Measurements from ENCODE around the gene DDX31.
"Not testable (repeated sequence)": the region's sequence is repeated elsewhere in the genome, so short reads cannot be mapped to it uniquely, and the experiment has no call there.

The DDX31 gene

DNA sequence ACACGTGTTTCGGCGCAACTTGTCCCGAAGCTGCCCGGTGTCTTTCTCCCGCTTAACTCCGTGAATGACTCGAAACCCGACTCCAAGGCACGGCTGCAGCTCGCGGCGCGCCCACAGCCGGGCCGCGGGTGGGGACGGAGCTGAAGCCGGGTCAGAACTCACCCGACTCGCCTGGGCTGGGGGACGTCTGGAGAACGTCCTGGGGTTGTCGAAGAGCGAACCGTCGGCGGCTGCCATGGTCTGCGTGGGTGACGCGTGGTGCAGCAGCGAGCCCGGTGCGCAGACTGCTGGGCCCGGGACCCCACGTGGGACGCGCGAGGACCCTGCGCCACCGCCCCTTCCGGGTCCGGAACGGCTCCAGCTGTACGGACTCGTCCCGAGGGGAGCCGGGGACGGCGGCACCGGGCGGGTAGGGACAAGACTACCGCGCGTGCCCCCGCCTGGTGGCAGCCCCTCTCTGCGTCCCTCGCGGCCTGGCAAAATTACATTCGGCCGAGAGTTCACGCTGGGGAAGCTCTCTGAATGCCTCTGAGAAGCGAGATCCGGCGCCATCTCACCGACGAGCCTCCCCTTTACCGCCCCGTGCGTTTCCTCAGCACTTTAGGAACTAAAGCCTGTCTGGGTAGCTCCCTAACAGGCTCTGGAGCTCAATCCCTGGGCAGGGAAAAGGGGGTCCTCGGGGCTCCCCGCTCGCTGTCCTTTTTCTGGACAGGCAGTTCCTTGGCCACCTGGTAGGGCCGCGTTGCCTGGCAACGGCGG lies at the start of gene DDX31:
Gene DDX31, minus strand, starts transcription at position 286 of the 759 bp plus-strand sequence. Its CDS starts 49 bp downstream, at position 237.
- in situ Hi-C loops (cut with MboI; ENCODE audit: low sequenced_read_pairs), result no loop called here

- in situ Hi-C loops (cut with MboI; ENCODE audit: low sequenced_read_pairs), result not testable (repeated sequence)
These were observed 48.7 kb upstream of the DDX31 start for GRCh38 chr9:132718381-132718928.

DNA sequence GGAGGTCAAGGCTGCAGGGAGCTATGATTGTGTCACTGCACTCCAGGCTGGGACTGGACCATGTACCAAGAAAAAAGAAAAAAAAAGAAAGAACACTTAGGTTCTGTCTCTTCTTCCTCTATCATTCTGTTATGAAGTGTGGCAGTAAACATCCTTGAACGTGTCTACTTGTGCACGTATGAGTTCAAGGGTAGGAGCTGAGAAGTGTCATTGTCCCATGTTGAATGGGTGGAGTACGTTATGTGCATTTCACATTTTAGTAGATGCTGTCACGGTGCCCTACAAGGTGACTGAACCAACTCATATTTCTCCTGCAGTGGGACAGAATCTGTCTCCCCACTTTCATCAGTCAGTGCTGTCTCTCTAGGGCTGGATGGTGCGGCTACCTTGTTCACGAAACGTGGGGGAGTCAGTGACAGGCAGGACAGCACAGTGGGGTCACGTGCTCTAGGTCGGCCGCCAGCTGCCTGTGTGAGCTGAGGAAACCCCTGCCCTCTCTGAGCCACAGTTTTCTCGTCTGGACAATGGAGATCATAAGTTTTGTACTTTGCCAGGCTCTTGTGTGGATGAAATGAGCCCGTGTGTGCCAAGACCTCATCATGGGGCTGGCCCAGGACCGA lies 47.7 kb upstream of the DDX31 start:
- in situ Hi-C loops (cut with MboI; ENCODE audit: low sequenced_read_pairs), result no loop called here

- in situ Hi-C loops (cut with MboI; ENCODE audit: low sequenced_read_pairs), result no loop called here
These were observed 46.2 kb upstream of the DDX31 start for GRCh38 chr9:132716007-132716406.

DNA sequence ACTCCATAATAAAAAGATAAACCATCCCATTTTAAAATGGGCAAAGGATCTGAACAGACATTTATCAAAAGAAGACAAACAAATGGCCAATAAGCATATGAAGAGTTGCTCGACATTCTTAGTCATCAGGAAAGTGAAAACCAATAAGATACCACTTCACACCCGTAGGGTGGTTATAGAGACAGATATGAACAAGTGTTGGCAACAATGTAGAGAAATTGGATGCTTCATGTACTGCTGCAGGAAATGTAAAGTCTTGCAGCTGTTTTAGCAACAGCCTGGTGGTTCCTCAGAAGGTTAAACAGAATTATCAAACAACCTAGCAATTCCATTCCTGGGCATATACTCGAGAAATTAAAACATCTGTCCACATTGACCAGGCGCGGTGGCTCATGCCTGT lies 43.0 kb upstream of the DDX31 start:
- in situ Hi-C loops (cut with MboI; ENCODE audit: low sequenced_read_pairs), result no loop called here

GRCh38 chr9:132711846-132712245 lies 42.1 kb upstream of the DDX31 start:
- in situ Hi-C loops (cut with MboI; ENCODE audit: low sequenced_read_pairs), result no loop called here

DNA sequence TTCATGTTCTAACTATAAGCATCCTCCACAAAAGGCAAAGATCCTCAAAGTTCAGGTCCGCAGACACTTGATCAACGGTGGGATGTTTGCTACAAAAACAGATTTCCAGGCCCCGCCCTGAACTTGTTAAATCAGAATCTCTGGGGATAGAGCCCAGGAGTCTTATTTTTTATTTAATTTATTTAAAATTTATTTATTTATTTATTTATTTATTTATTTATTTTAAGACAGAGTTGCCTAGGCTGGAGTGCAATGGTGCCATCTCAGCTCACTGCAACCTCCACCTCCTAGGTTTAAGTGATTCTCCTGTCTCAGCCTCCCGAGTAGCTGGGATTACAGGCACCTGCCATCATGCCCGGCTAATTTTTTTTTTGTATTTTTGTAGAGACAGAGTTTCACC lies 41.4 kb upstream of the DDX31 start:
- in situ Hi-C loops (cut with MboI; ENCODE audit: low sequenced_read_pairs), result not testable (repeated sequence)

DNA sequence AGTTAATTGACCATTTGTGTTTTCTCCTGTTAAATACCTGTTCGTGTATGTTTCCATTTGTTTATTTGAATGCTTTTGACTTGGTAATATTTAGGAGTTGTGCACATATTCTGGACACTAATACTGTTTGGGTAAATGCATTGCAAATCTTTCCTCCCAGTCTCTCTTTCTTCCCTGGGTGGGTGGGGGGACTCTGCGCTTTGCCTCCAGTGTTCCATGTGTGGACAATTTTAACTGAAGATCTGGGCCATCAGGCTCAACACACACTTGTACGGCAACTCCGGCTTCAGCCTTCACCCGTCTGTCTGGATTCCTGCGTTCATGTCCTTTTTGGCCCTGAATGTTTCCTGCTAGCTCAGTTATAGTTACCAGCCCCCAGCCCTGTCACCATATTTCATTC lies 40.5 kb upstream of the DDX31 start:
- in situ Hi-C loops (cut with MboI; ENCODE audit: low sequenced_read_pairs), result no loop called here

DNA sequence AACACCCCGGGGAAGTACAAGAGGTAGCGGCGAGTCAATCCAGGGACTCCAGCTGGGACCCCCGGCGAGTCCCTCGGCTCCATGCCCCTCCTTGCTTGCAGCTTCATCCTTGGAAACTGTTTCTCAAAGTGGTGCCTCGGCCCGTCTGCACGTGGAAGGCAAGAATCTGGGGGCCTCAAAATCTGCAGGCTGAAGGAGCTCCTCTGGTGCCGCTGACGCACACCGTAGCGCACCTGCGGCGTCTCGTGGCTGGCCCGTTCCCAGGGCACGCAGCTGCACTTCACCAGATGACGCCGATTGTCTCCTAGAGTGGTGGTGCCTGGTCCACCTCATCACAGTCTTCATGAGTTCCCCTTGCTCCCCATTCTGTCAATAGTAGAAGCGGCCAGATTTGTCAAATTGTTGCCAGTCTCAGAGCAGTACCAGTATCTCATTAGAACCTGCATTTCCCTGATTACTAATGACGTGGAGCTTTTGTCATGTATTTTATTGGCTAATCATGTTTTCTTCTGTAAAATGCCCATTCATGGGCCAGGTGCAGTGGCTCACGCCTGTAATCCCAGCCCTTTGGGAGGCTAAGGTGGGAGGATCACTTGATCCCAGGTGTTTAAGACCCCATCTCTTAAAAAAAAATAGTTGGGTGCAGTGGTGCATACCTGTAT lies 39.1 kb upstream of the DDX31 start:
- in situ Hi-C loops (cut with MboI; ENCODE audit: low sequenced_read_pairs), result no loop called here

DNA sequence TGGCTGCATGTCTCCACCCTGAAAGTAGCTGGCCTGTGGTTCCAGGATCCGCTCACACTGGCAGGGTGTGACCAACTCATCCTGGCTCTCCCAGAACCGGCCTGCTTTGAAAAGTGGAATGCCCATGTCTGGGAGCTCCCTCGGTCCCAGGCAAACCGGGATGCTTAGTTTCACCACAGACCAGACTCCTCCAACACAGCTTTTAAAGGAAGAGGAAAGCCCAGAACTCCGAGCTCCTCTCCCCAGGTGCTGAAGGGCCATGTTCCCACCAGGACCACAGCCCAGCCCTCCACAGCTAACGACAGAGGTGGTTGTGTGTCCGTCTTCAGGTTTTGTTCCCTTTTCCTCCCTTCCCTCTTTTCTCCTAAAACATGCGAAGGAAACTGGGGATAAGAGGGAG lies 38.5 kb upstream of the DDX31 start:
- in situ Hi-C loops (cut with MboI; ENCODE audit: low sequenced_read_pairs), result no loop called here

GRCh38 chr9:132703336-132703735 lies 33.6 kb upstream of the DDX31 start:
- in situ Hi-C loops (cut with MboI; ENCODE audit: low sequenced_read_pairs), result no loop called here

DNA sequence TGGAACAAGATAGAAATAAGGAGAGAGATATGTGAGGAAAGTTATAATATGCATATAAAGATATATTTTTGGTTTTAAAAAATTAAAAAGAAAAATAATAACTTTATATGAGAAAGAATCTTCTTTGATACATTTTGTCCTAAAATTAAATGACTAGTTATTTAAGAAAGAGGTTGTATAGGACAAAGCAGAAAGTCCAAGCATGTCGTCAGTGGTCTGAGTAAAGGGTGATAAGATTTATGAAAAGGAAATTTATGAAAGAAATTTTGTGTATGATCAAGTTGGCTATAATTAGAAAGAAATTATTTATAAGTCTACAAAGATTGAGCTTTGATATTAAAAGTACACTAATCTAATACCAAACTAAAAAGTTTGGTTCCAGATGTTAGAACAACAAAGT lies 32.5 kb upstream of the DDX31 start:
- in situ Hi-C loops (cut with MboI; ENCODE audit: low sequenced_read_pairs), result no loop called here

DNA sequence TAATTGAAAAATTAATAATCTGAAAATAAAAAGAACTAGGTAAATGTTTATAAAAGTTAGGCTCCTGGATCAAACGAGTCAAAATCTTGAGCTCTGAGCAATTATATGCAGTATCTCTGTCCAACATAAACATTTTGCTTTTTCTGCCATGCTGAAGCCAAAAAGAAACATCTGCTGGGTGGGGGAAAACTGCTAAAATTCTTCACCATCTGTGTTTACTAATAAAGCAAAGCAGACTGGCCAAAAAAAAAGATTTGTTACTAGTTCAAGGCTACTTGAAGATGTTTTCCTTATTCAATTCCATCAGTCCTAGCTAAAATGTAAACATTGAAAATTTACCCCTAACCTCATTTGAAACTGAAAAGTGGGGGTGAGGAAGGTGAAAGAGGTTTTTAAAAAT lies 30.2 kb upstream of the DDX31 start:
- in situ Hi-C loops (cut with MboI; ENCODE audit: low sequenced_read_pairs), result no loop called here

DNA sequence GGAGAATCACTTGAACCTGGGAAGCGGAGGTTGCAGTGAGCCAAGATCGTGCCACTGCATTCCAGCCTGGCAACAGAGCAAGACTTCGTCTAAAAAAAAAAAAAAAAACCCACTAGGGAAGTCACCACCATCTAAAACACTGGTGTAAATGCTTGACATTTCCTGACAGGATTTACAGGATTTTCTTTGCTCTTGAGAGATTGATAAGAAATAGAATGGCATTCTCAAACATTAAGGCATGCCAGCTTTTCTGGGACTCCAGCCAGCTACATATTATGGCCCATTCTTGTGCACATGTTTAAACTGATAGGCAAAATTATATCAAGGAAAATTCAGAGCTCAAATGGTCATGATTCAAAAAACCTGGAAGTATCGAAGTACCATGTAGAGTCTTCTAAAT lies 29.2 kb upstream of the DDX31 start:
- in situ Hi-C loops (cut with MboI; ENCODE audit: low sequenced_read_pairs), result no loop called here

DNA sequence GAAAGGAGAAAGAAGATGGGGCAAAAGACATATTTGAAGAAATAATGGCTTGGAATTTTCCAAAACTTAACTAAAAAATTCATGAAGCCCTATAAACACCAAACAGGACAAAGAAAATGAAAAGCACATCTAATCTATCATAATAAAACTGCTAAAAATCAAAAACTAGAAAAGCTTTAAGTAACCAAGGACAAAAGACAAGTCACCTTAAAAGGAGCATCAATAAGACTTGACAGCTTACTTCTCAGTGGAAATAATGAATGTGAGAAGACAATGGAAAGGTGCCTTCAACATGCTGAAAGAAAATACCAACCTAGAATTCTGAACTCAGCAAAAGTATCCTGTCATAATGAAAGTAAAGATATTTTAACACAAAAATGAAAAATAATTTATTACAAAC lies 27.4 kb upstream of the DDX31 start:
- in situ Hi-C loops (cut with MboI; ENCODE audit: low sequenced_read_pairs), result no loop called here

- in situ Hi-C loops (cut with MboI; ENCODE audit: low sequenced_read_pairs), result no loop called here
These were observed 24.4 kb upstream of the DDX31 start for GRCh38 chr9:132694144-132694543.

DNA sequence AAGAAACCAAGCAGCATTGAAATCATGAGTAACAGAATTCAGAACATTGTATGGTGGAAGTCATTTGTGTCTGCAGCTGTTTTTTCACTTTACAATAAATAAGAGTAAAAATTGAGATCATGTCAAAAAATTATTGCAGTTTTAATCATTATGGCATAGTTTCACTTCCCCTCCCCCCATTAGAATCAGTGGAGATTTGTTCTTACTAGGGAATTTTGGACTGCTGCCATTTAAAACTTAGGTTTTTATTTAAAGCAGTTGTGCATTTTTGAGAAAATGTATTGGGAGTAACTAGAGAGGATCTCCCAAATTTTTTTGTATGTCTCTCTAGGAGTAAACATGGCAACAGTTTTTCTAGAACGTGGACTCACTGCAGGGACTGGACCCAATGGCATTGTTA lies 20.9 kb upstream of the DDX31 start:
- in situ Hi-C loops (cut with MboI; ENCODE audit: low sequenced_read_pairs), result no loop called here

DNA sequence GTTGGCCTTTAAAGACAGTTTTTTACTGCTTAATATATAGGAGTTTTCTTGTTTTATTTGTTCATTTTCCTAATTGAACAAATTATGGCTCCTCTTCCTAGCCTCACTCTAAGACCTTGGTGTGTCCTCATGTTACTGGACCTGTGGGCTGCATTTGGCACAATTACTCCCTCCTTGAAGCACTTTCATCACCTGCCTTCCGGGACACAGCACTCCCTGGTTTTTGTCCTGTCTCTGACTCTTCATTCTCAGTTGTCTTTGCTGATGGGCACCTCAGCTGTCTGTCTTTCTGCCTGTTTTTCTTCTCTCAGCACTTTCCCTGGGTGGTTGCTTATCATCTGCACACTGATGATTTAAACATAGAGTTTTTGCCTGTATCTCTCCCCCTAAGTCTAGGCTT lies 14.1 kb upstream of the DDX31 start:
- in situ Hi-C loops (cut with MboI; ENCODE audit: low sequenced_read_pairs), result no loop called here

- in situ Hi-C loops (cut with MboI; ENCODE audit: low sequenced_read_pairs), result no loop called here
These were observed 11.8 kb upstream of the DDX31 start for GRCh38 chr9:132681561-132681960.

- in situ Hi-C loops (cut with MboI; ENCODE audit: low sequenced_read_pairs), result no loop called here
These were observed 10.3 kb upstream of the DDX31 start for GRCh38 chr9:132679946-132680625.

DNA sequence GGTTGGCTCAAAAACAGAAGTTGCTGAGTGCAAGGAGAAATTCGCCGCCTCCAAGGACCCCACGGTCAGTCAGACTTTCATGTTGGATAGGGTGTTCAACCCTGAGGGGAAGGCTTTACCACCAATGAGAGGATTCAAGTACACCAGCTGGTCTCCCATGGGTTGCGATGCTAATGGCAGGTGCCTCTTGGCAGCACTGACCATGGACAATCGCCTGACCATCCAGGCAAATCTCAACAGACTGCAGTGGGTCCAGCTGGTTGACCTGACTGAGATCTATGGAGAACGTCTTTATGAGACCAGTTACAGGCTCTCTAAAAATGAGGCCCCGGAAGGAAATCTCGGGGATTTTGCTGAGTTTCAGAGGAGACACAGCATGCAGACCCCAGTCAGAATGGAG lies 8.2 kb upstream of the DDX31 start:
- in situ Hi-C loops (cut with MboI; ENCODE audit: low sequenced_read_pairs), result no loop called here

Data from HL-60/S4 treated with phorbol 12-myristate 13-acetate at 8.2 ng/mL for 4 days and 3 days (cell line).